HG03103 (cell line): ENCODE results near the gene TMOD3.

Experiments used
- ATAC-seq: cut with Tn5 transposase; IDR thresholded peaks from one replicate; pipeline ENCODE4 v1.9.1; 2021; ENCODE audit warnings: low read depth; ENCODE audit not compliant: unreplicated experiment

Gene TMOD3

GRCh38 chr15:51825698-51826097 is 3.8 kb upstream of the TMOD3 start:
- ATAC-seq: no peak

- no peak for ATAC-seq
These were observed 655 bp upstream of the TMOD3 start for GRCh38 chr15:51828621-51829375.

GRCh38 chr15:51830276-51830806 is 888 bp downstream of the TMOD3 start:
- no peak for ATAC-seq

- ATAC-seq: no peak
These were observed 4.3 kb downstream of the TMOD3 start for GRCh38 chr15:51833772-51834171.

- peak; percentile 45 for ATAC-seq
These were observed 8.4 kb downstream of the TMOD3 start for GRCh38 chr15:51837792-51838251.

GRCh38 chr15:51838270-51838669 is 8.8 kb downstream of the TMOD3 start:
- ATAC-seq: no peak

- ATAC-seq: no peak
These were observed 11.2 kb downstream of the TMOD3 start for GRCh38 chr15:51840692-51841091.

GRCh38 chr15:51841406-51842040 is 12.1 kb downstream of the TMOD3 start:
- ATAC-seq: no peak

- no peak for ATAC-seq
These were observed 12.8 kb downstream of the TMOD3 start for GRCh38 chr15:51842265-51842664.

GRCh38 chr15:51842852-51843737 is 13.6 kb downstream of the TMOD3 start:
- no peak for ATAC-seq

- ATAC-seq: no peak
These were observed 15.4 kb downstream of the TMOD3 start for GRCh38 chr15:51844747-51845426.

GRCh38 chr15:51846066-51846462 is 16.6 kb downstream of the TMOD3 start:
- no peak for ATAC-seq

- no peak for ATAC-seq
These were observed 17.2 kb downstream of the TMOD3 start for GRCh38 chr15:51846463-51847230.

GRCh38 chr15:51848811-51849210 is 19.4 kb downstream of the TMOD3 start:
- no peak for ATAC-seq

GRCh38 chr15:51849860-51850259 is 20.4 kb downstream of the TMOD3 start:
- no peak for ATAC-seq

- ATAC-seq: no peak
These were observed 24.5 kb downstream of the TMOD3 start for GRCh38 chr15:51853998-51854397.

- ATAC-seq: no peak
These were observed 26.2 kb downstream of the TMOD3 start for GRCh38 chr15:51855612-51856011.

- no peak for ATAC-seq
These were observed 27.4 kb downstream of the TMOD3 start for GRCh38 chr15:51856714-51857380.
